ENCODE measurements around the gene KRT7.
"Not testable (repeated sequence)": the region's sequence is repeated elsewhere in the genome, so short reads cannot be mapped to it uniquely, and the experiment has no call there.

Gene KRT7

DNA sequence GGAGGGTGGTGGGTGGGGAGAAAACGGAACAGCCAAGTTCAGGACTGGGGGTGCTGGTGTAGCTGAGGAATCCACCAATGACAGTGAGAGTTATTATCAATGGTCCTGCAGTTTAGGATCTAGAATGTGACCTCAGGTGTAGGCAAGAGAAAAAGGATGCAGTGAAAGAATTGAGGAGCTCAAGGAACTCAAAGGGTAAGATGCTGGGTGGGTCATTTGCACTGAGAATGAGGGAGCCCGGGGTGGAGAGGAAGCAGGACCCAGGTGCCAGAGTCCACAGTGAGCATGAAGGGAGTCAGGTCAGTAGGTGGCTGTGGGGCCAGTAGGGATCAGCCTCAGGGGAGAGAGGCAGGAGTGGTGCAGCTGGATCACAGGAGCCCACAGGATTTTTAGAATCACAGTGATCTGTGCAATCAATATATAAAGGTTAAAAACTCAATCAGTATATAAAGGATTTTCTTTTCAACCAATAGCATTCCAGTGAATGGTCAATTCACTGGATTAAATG is 3.2 kb upstream of the KRT7 start:
- no peak for DNase-seq (ENCODE audit: low spot score)

DNA sequence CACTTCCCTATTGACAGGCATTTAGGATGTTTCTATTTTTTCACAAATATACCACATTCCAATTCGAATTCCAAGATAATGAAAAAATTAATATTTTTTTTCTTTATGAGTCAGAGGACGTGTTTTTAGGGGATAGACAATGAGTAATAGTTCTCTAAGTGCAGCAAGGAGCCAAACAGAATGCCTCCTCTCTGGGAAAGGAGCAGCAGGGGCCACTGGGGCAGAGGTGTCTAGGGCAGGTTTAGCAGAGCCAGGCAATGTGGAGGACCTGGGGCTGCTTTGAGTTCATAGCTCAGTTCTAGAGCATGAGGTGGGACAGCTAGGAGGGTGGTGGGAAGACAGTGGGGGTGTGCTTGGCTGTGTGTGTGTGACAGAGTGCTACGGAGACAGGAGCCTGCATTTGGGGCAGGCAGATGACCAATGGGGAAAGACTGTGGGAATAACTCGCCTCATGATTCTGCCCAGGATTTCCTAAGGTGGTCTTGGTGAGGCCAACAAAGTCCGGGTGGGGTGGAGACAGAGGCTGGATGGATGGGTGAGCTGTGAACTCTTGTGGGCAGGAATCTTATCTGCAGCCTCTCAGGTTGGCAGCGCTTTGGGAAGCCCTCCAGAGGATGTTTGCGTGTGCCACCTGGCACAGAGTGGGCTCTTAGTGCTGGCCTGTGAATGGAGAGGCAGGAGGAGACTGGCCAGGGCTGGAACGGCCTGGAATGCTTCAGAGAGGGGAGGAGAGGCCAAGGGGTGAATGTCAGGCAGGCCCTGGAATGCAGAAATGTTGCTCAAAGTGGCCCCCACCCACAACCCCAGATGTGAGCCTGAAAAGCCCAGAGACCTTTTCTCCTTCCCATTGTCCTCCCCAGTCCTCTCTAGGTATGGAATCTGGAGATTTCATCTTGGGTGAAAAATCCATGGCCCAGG is 2.4 kb upstream of the KRT7 start:
- DNase-seq (ENCODE audit: low spot score): peak; percentile 36

DNA sequence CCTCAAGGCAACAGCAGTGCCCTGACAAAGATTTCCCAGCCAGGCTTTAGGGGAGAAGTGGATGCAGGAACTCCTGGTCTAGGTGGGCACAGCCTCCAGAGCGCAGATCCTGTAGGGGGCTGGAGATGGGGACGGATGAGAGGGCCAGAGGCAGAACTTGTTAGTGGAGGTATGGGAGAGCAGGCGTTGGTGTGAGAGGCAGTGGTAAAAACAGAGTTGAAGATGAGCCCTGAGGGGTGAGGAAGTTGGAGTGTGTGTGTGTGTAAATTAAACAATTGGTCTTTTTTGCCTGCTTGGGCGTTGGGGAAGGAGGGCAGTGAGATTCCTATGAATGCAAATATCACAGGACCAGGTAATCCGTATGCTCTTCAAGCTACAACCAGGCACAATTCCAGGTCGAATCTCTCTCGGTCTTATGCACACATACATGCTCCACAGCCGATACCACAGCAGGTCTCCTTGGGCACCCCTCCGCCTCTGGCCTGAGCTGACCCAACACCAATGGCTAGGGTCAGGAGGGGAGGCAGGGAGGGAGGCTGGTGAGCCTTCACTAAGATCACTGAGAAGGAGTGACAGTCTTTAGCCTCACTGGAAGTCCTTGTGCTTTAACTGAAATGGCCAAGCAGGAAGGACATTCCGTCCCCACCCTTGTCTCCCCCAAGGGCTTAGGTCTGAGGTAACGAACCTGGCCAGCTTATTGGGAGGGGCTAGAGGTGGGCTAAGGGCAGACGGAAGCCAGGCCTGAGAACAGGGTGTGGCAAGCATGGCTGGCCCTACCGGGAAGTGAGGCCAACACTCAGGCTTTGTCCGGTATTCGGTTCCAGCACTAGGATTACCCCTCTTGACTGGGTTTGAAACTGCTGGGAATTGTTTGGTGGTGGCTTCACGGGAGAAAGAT is 1.5 kb upstream of the KRT7 start:
- DNase-seq (ENCODE audit: low spot score): no peak

DNA sequence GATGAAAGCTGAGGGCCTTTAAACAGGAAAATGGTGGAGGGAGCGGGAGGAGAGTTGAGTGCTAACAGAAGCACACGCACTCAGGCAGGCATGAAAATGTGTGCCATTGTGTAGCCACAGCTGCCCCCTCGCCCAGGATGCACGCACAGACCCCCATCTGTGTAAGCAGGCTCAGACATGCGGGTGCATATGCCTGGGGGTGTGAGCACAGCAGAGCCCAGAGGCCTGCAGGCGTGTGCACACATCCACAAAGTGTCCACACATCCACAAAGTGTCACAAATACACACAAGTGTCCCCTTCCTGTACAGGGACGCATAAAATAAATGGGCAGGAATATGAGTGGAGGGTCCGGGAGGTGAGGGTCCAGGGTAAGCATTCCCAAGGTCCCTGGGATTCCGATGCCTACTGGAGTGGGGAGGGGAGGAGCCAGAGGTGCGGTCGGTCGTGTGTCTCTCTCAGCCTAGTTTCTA is 805 bp upstream of the KRT7 start:
- DNase-seq (ENCODE audit: low spot score): no peak

DNA sequence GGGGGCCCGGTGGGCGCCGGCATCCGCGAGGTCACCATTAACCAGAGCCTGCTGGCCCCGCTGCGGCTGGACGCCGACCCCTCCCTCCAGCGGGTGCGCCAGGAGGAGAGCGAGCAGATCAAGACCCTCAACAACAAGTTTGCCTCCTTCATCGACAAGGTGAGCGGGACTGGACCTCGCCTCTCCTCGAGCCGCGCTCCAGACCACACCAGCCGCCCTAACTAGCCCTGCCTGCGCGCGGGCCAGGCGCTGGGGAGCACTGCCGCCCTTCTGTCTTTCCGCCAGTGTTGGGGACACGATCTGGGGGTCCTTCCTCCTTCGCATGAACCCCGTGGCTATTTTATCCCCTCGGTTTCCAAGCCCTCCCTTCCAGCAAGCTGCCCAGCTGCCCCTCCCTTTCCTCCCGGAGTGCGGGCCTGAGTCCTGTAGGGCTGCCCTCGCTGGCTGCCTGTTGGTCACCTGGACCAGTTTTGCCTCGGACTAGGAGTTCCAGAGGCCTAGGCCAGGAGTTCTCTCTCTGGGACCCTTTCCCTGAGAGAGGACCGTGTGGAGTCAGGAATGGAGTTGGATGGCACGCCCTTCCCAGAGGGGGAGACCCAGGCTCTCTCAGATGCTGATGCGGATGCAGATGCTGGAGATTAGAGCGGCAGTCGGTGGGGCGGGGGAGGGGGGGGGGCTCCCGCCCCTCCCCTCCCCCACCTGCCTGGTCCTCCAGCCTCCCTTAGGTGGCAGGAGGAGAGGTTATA is 592 bp downstream of the KRT7 start:
- DNase-seq (ENCODE audit: low spot score): no peak

DNA sequence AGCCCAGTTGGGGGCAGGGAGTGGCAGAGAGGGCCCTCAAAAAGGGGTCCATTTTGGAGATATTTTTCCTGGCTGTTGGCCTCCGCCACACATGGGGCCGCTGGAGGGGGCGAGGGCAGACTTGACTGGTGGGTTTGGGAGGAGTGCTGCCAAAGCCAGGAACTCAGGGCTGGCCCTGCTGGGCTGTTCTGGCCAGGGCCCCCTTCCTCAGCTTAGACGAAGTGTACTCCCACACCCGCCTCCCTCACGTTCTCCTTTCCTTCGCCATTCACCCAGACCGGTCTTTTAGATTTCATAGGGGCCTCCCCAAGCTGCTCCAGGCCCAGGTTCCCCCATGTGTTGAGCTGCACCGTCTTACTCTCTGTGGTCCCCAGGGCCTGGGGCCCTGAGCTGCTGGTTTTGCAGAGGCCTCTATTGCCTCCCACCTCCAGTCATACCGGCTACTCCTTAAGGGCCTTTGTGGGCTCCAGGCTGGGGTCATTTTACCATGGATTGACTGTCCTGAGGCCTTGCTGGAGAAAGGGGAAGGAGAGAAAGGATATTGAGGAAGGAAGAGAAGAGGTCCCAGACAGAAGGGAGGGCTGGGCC is 1.3 kb downstream of the KRT7 start:
- DNase-seq (ENCODE audit: low spot score): no peak

DNA sequence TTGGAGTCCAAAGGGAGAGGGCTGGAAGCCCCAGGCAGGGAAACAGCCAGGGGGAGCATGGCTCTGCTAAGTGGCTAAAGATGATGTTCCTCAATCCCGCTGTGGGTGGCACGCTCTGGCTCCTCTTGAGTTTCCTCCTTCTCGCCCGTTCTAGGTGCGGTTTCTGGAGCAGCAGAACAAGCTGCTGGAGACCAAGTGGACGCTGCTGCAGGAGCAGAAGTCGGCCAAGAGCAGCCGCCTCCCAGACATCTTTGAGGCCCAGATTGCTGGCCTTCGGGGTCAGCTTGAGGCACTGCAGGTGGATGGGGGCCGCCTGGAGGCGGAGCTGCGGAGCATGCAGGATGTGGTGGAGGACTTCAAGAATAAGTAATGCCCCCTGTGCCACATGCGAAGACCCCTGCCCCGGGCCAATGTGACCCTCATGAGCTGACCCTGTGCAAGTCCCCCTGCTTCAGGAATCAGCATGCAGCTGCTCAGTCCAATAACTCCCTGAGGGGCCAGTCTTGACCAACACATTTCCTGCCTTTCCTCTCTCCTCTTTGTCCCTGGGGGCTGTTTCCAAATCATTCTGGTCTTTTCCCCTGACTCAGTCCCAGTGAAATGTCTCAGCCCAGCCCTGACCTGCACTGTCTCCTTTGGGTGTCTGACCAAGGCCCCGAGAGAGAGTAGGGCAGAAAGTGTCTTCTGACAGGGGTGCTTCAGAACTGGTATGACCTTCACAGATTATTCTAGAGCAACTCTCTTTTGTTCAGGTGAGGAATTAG is 2.1 kb downstream of the KRT7 start:
- no peak for DNase-seq (ENCODE audit: low spot score)

DNA sequence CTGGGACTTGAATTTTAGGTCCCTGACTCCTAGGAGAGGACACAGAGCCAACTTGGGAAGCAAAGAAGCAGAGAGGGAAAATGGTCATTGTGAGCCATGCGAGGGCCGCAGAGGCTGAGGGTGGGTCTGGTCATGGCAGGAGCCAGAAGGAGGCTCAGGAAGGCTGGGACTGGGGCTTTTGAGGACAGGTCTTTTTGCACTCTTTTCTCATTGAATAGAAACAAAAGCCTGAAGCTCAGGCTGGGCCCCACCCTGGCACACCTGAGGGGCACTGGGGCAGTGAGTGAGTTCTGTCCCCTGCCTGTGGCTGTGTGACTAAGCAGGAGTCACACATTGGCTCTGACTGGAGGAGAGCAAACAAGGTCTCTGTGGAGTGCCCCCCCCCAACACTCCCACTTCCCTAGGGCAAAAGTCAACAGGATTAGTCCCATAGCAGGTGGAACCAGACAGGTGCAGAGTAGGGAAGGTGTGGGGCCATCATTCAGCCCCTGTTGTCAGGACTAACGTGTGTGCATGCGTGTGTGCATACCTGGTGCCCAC is 2.8 kb downstream of the KRT7 start:
- no peak for DNase-seq (ENCODE audit: low spot score)

DNA sequence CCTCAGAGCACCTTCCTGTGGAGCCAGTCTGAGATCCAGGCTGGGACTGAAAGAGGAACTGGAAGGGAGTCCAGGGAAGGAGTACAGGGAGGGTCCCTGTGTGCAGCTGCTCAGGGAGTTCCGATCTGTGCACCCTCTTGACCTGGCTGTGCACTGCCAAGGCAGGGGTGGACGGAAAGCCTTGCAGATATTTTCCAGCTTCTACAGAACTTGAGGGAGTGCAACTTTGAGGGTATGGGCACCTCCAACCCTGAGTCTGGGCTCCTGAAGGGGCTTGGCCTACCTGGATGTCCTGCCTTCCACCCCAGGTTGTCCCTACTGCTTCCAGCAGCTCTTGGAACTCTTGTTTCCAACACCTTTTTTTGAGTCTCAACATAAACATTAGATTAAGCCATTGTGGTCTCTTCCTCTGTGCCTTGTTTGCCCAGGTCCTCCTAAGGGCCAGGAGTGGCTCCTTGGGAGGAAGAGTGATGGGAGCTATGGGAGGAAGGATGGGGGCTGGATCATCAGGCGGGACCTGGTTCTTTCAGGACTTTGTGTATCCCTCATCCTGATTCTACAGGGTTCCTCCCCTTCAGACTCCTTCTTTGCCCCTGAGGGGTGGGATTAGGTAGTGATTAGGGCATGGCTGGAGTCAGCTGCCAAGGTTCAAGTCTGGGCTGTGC is 3.5 kb downstream of the KRT7 start:
- no peak for DNase-seq (ENCODE audit: low spot score)

DNA sequence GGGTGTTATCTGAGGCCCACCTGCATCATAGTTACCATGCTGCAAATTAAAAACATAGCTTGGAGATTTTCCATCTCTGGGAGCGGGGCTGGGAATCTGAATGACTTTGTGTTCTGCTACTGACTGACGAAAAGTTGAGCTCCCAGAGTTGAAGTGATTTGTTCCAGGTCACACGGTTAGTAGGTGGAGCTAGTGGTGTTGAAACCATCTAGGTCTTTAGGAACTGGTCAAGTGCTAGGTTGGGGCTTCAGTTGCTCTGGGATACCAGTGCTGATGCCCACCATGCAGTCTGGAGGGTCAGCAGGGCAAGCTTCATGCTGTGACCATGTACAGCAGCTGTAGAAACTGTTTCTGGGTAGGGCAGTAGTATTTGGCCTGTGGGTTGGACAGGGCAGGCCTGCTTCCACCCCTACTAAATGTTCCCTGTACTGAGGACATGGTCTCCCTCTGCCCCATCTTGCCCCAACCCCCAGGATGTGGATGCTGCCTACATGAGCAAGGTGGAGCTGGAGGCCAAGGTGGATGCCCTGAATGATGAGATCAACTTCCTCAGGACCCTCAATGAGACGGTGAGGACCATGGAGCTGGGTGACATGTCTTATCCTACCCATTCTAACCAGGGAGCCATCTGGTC is 5.3 kb downstream of the KRT7 start:
- DNase-seq (ENCODE audit: low spot score): no peak

DNA sequence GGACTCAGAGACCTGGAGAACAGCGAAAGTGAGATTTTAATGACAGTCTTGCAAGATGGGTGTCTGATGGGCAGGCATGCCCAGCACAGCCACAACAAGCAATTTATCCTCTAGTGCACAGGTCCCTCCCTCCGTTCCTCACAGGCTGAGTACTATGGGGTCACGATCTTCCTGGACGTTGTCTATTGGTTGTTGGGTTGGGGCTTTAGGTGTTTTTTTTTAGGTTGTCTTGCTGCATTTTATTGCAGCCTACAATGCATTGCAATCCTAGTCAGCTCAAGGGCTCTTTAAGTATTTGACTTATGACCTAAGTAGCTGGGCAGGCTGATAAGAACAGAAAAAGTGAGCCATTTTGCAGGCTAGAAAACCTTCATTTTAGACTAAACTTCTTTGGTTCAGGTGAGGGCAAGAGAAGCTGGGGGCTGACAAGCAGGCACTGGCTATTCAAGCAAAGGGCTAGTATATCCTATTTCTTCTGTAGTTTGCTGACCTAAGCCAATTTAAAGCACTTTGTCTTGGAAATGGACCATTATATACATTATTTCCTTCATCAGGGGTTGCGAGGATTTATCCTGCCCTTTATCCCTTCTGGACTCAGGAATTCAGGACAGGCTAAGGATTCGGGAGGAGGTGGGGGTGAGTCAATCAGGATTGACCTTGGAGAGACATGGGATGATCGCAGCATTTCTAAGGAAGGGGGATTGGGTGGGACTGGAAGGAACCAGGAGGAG is 6.0 kb downstream of the KRT7 start:
- DNase-seq (ENCODE audit: low spot score): no peak

DNA sequence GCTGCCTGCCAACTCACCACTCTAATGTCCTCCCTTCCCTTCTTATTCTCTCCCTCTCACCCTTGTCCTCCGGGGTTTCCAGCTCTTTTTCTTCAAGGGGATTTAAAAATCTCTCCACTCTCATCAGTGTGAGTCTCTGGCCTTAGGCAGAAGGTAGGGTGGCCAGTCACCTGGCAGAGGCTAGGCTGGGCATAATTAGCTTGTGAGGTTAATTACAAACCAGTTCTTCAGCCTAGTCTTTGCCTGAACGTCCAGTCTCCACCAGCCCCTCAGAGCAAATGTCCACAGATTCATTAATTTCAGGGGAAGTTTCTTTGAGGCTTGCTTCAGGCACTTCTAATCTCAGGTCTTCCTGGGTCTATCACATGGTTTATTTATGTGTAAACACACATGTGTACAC is 6.7 kb downstream of the KRT7 start:
- DNase-seq (ENCODE audit: low spot score): no peak

DNA sequence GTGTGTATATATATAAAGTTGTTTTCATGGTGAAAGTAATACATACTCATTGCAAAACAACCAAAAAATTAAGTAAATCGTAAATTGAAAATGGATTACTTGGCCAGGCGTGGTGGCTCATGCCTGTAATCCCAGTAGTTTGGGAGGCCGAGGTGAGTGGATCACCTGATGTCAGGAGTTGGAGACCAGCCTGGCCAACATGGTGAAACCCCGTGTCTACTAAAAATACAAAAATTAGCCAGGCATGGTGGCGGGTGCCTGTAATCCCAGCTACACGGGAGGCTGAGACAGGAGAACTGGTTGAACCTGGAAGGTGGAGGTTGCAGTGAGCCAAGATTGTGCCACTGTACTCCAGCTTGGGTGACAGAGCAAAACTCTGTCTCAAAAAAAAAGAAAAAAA is 7.2 kb downstream of the KRT7 start:
- not testable (repeated sequence) for DNase-seq (ENCODE audit: low spot score)

DNA sequence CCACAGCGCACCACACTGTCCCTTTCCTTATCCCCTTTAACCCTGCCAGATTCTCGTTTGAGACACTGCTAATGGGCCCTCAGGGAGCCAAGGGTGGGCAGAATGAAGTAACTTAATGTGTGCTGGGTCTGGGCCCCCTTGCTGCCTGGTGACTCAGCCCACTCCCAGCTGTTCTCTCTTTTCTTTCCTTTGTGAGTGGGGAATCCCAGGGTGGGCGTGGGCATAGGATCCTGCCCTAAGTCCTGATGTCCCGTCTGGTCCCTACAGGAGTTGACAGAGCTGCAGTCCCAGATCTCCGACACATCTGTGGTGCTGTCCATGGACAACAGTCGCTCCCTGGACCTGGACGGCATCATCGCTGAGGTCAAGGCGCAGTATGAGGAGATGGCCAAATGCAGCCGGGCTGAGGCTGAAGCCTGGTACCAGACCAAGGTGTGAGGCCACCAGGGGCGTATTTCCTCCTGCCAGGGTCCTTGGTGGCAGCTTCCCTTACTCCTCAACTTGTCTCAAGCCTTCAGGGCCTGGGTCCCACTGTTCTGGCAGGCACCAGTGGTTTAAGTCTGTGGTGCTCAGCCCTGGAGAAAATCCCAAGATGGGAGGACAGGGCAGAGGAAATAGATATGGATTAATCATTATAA is 8.3 kb downstream of the KRT7 start:
- DNase-seq (ENCODE audit: low spot score): no peak

DNA sequence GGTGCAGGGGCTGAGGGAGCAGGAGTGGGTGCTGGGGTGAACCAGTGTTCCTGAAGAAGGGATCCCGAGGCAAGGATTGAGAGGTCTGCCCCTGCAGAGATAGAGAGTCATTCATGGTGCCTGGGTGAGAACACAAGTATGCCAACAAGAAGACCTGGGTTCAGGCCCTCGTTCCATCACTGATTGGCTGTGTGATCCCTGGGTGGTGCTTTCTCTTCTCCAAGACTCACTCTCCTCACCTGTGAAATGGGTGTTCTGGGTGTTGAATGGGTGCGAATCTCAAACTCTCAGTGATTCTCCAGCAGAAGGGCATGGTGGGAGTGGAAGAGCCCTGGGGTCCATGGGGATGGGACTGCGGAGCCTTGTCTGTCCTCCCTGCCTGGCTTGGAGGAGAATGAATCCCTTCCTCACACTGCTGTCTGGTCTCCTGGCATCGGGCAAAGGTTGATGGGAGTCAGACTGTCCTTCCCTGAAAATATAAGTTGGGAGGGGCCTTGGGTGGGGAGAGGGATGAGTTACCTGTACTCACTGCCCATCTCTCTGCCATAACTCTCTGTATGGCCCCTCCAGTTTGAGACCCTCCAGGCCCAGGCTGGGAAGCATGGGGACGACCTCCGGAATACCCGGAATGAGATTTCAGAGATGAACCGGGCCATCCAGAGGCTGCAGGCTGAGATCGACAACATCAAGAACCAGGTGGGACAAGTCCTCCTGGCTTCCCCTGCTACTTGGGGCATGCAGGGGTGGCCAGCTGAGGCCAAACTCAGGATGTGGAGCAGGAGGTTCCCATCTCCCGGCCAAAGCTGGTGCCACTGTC is 9.6 kb downstream of the KRT7 start:
- no peak for DNase-seq (ENCODE audit: low spot score)

DNA sequence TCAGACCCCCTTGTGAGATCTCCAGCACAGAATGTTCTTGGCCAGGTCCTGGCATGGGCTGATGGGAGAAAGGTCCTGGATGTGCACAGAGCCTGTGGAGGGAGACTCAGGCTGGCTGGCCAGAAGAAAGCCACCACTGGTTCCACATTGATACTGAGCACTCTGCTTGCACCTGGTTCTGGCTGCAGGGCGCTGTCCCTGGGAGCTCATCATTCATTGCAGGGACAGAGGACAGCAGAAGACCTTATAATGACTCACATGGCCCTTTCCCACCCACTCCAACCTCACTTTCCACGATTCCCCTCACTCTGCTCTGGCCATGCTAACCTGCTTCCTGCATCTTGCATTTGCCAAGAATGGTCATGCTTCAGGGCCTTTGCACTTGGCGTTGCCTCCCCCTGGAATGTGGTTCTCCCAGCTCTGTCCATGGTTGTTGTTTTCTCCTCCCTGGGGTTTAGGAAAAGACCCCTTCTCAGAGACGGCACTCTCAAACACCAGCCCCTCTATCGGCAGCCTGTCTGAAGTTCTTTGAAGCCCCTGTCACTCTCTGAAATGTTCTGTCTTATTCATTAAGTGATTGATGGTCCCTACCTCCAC is 10.3 kb downstream of the KRT7 start:
- no peak for DNase-seq (ENCODE audit: low spot score)

All from RKO (cell line).